CD4-positive, alpha-beta T cell (primary cell): ENCODE measurements around the gene IFT74. TPM values are rescaled to one million over a fixed set of nuclear protein-coding genes. Genes with fewer than 3 reads are reported as not detected.

Source experiments
- ATAC-seq: fragments of 200-7000 bp; cut with Tn5 transposase; one replicate; pipeline ENCODE4 v1.10.0; 2022; ENCODE audit warnings: mild to moderate bottlenecking; ENCODE audit not compliant: poor library complexity
- CTCF ChIA-PET: fragments of 350-600 bp; sonication (Branson Sonifier 250); formaldehyde crosslinking; loops from one replicate; lab custom pipeline; 2021; ENCODE audit warnings: antibody characterized with exemption, inconsistent platforms; lab: Charles Lee
- POLR2A ChIA-PET: fragments of 350-600 bp; sonication (Branson Sonifier 250); formaldehyde crosslinking; loops from one replicate; lab custom pipeline; 2021; ENCODE audit warnings: antibody characterized with exemption, inconsistent platforms; lab: Charles Lee
- DNase-seq, 14 experiments: peaks; one replicate each; pipeline ENCODE4 v3.0.0-alpha.2; 2013 to 2020; ENCODE audit warnings: mixed read lengths in 2 of 14
- H3K27ac ChIP-seq, 2 donors: one replicate each; pipeline versions ENCODE4 v1.5.1 to v1.7.0; 2013; ENCODE audit warnings: low read length in 2 of 2, low read depth in 1 of 2, mild to moderate bottlenecking in 1 of 2
- H3K27me3 ChIP-seq, 2 experiments: 1 replicate in 1 of 2; 2 replicates in 1 of 2; pipeline versions ENCODE4 v1.6.1 to v1.7.0; 2013; ENCODE audit warnings: low read length in 2 of 2, control low read depth in 1 of 2, mild to moderate bottlenecking in 1 of 2, moderate library complexity in 1 of 2; ENCODE audit not compliant: insufficient read depth in 2 of 2, control insufficient read depth in 1 of 2
- H3K36me3 ChIP-seq: one replicate; pipeline ENCODE4 v1.6.1; 2013; ENCODE audit warnings: low read length, control low read depth; ENCODE audit not compliant: insufficient read depth
- H3K4me1 ChIP-seq: one replicate; pipeline ENCODE4 v1.6.1; 2013; ENCODE audit warnings: low read length, control low read depth; ENCODE audit not compliant: insufficient read depth
- H3K4me3 ChIP-seq: one replicate; pipeline ENCODE4 v1.5.1; 2013; ENCODE audit warnings: mild to moderate bottlenecking, low read length, moderate library complexity
- H3K9me3 ChIP-seq, 2 experiments: 1 replicate in 1 of 2; 2 replicates in 1 of 2; pipeline versions ENCODE4 v1.6.1 to v1.7.0; 2013; ENCODE audit warnings: low read length in 2 of 2, mild to moderate bottlenecking in 2 of 2, control low read depth in 1 of 2, moderate library complexity in 1 of 2; ENCODE audit not compliant: control insufficient read depth in 1 of 2, insufficient read depth in 1 of 2
- H3K27ac Mint-ChIP-seq: one replicate; pipeline ENCODE4 v1.8.0; 2020; ENCODE audit warnings: mixed read lengths
- H3K27me3 Mint-ChIP-seq: one replicate; pipeline ENCODE4 v1.8.0; 2021; ENCODE audit warnings: mixed read lengths
- H3K36me3 Mint-ChIP-seq: one replicate; pipeline ENCODE4 v1.8.0; 2021; ENCODE audit warnings: low read depth, mixed read lengths
- H3K4me1 Mint-ChIP-seq: one replicate; pipeline ENCODE4 v1.8.0; 2021; ENCODE audit warnings: low read depth, mixed read lengths
- H3K4me3 Mint-ChIP-seq: one replicate; pipeline ENCODE4 v1.8.0; 2020; ENCODE audit warnings: mild to moderate bottlenecking, mixed read lengths
- H3K9me3 Mint-ChIP-seq: one replicate; pipeline ENCODE4 v1.8.0; 2020; ENCODE audit warnings: mixed read lengths
- intact Hi-C, 2 experiments: fragments of 100-400 bp; cut with DNase I in 1 of 2; cut with micrococcal nuclease in 1 of 2; formaldehyde crosslinking; loops; one replicate each; pipeline versions ENCODE4 v1.15.1 to v1.9.0; 2023 to 2025; cut with DNase I, micrococcal nuclease
- total RNA-seq, 174 experiments: library from RNA in 2 of 174; stranded (reverse) in 2 of 174; gene quantifications; one replicate each; pipeline ENCODE4 v1.2.3 and lab custom pipeline; 2021 to 2026
- TF ChIP-seq, protein P1 (sequence below): fragments of 200-600 bp; IDR thresholded peaks from one replicate; pipeline ENCODE4 v1.8.0; 2022; ENCODE audit warnings: antibody characterized with exemption, mild to moderate bottlenecking

IFT74 gene
- total RNA-seq, 2 experiments from 2014 or later = 7.3 to 7.7 TPM

DNA sequence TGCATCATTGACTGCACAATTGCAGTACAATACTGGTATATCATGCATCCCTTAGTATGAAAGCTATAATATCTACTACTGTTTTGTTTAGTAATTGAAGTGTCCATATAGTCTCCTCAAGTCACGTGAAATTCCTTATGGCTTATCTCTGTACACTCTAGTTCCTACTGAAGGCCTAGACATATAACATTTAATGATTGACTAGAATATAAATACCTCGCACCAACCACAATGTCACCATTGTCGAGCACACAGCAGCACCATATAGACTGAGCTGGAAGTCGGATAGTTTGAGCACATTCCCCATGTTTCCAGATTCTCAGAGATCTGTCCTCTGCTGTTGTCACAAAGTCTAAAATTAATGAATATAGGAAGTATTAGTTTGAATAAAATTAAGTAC, 30.6 kb upstream of the IFT74 start:
- H3K9me3 ChIP-seq = no peaks in the 10 kb centered on the region
- no peaks in the 10 kb centered on the region for H3K27me3 Mint-ChIP-seq
- H3K9me3 Mint-ChIP-seq = no peaks in the 10 kb centered on the region
- no peaks in the 10 kb centered on the region for H3K4me1 ChIP-seq
- peaks cover 90% of the 10 kb centered on the region for H3K36me3 Mint-ChIP-seq
- DNase-seq (no peak), ATAC-seq (no peak)
- no peak overlapping the region for H3K4me3 ChIP-seq
- H3K27ac Mint-ChIP-seq = no peak overlapping the region
- no peak overlapping the region for H3K4me3 Mint-ChIP-seq
- no peaks in the 10 kb centered on the region for H3K4me1 Mint-ChIP-seq
- H3K27me3 ChIP-seq = no peaks in the 10 kb centered on the region
- ChIA-PET CTCF (no interaction called here), POLR2A (no interaction called here)
- TF ChIP-seq, protein P1, sequence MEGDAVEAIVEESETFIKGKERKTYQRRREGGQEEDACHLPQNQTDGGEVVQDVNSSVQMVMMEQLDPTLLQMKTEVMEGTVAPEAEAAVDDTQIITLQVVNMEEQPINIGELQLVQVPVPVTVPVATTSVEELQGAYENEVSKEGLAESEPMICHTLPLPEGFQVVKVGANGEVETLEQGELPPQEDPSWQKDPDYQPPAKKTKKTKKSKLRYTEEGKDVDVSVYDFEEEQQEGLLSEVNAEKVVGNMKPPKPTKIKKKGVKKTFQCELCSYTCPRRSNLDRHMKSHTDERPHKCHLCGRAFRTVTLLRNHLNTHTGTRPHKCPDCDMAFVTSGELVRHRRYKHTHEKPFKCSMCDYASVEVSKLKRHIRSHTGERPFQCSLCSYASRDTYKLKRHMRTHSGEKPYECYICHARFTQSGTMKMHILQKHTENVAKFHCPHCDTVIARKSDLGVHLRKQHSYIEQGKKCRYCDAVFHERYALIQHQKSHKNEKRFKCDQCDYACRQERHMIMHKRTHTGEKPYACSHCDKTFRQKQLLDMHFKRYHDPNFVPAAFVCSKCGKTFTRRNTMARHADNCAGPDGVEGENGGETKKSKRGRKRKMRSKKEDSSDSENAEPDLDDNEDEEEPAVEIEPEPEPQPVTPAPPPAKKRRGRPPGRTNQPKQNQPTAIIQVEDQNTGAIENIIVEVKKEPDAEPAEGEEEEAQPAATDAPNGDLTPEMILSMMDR = no peak
- intact Hi-C loops = no loop called here
- H3K27ac ChIP-seq = no peak overlapping the region
- peaks cover 69% of the 10 kb centered on the region for H3K36me3 ChIP-seq

DNA sequence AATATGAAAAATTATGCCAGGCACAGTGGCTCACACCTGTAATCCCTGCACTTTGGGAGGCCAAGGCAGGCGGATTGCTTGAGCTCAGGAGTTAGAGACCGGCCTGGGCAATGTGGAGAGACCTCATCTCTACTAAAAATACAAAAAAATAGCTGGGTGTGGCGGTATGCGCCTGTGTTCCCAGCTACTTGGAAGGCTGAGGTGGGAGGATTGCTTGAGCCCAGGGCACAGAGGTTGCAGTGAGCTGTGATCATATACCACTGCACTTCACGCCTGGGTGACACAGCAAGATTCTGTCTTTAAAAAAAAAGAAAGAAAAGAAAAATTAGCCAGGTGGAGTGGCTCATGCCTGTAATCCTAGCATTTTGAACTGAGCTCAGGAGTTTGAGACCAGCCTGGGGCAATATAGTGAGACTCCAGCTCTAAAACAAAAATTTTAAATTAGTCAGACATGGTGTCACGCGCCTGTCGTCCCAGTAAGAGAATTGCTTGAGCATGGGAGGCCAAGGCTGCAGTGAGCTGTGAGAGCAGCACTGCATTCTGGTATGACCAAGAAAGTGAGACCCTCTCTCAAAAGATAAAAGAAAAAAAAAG, 27.2 kb upstream of the IFT74 start:
- DNase-seq = no peak
- Histone ChIP-seq H3K4me1 (no peaks in the 10 kb centered on the region), H3K36me3 (peaks cover 52% of the 10 kb centered on the region), H3K9me3 (no peaks in the 10 kb centered on the region), H3K27ac (no peak overlapping the region), H3K4me3 (no peak overlapping the region), H3K27me3 (no peaks in the 10 kb centered on the region)
- TF ChIP-seq, protein P1 = no peak
- ChIA-PET CTCF (interaction anchor here (1.1 kb wide), 1 partner anchor 24 kb away, joined by 3 read pairs; no protein-coding TSS in a partner anchor), POLR2A (no interaction called here)
- ATAC-seq = no peak
- intact Hi-C loops = no loop called here
- Mint-ChIP-seq H3K27me3 (no peaks in the 10 kb centered on the region), H3K27ac (no peak overlapping the region), H3K9me3 (no peaks in the 10 kb centered on the region), H3K4me1 (peaks cover 4% of the 10 kb centered on the region), H3K4me3 (no peak overlapping the region), H3K36me3 (peaks cover 80% of the 10 kb centered on the region)

DNA sequence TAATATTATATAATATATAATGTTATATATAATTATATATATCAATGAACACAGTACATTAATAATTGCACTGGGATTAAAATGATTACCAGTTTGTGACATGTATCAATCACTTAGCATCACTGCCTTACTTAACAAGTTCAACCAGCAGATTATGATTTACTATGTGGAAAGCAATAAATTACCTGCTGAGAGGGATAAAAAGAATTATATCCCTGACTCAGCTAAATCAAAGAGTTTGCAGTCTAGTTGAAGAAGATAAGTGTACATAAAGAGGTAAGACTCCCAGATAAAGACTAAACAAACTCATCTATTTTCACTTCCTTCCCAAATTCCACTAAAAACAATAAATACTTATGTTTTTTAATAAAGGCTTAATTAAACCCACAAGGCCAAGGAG, 20.4 kb upstream of the IFT74 start:
- Mint-ChIP-seq H3K9me3 (peaks cover 3% of the 10 kb centered on the region), H3K4me3 (no peak overlapping the region)
- CTCF ChIA-PET = no interaction called here

More for the DNA sequence above, 20.4 kb upstream of the IFT74 start:
- no peak for DNase-seq
- intact Hi-C loops = no loop called here
- Mint-ChIP-seq H3K36me3 (peaks cover 58% of the 10 kb centered on the region), H3K27ac (no peak overlapping the region), H3K27me3 (no peaks in the 10 kb centered on the region), H3K4me1 (peaks cover 46% of the 10 kb centered on the region)
- H3K27ac ChIP-seq = no peak overlapping the region
- no peak overlapping the region for H3K4me3 ChIP-seq
- H3K9me3 ChIP-seq = peaks cover 0 to 8% of the 10 kb centered on the region in 2 experiments
- POLR2A ChIA-PET = no interaction called here
- TF ChIP-seq, protein P1 = no peak
- ATAC-seq = no peak
- no peaks in the 10 kb centered on the region for H3K27me3 ChIP-seq
- peaks cover 21% of the 10 kb centered on the region for H3K36me3 ChIP-seq
- peaks cover 9% of the 10 kb centered on the region for H3K4me1 ChIP-seq
